K562 (cell line): ENCODE measurements around the gene C2orf72. TPM values are rescaled to one million over a fixed set of nuclear protein-coding genes. Genes with fewer than 3 reads are reported as not detected.

Experiments
- E2F6 ChIP-seq, 2 experiments: IDR thresholded peaks; 2 replicates each; pipeline ENCODE4 v1.6.1; 2011; ENCODE audit warnings: borderline replicate concordance in 1 of 2, control low read depth in 1 of 2, low read depth in 1 of 2, low read length in 1 of 2, mild to moderate bottlenecking in 1 of 2, mixed read lengths in 1 of 2, moderate library complexity in 1 of 2; ENCODE audit not compliant: insufficient read depth in 1 of 2, insufficient read length in 1 of 2, poor library complexity in 1 of 2, severe bottlenecking in 1 of 2; ENCODE audit errors: extremely low read depth in 1 of 2
- NELFE ChIP-seq: IDR thresholded peaks from 2 replicates; pipeline ENCODE4 v1.6.1; 2011; ENCODE audit warnings: mild to moderate bottlenecking; ENCODE audit not compliant: insufficient read depth, insufficient read length
- NEUROD1 ChIP-seq: fragments of 150-350 bp; IDR thresholded peaks from 2 replicates; pipeline ENCODE4 v1.6.1; 2014; ENCODE audit warnings: borderline replicate concordance, low read length, low read depth; ENCODE audit not compliant: partially characterized antibody
- PHB2 ChIP-seq: fragments of 450-650 bp; IDR thresholded peaks from 2 replicates; pipeline ENCODE4 v1.6.1; 2017; ENCODE audit warnings: low read depth
- RBM25 ChIP-seq: fragments of 200-400 bp; formaldehyde crosslinking; IDR thresholded peaks from 2 replicates; pipeline ENCODE4 v1.6.1; 2018; ENCODE audit warnings: low read length, low read depth, moderate library complexity; ENCODE audit not compliant: severe bottlenecking
- REST ChIP-seq, 2 experiments: fragments of 450-650 bp; formaldehyde crosslinking in 1 of 2; IDR thresholded peaks; 2 replicates each; pipeline versions ENCODE4 v1.4.0 to v1.6.1; 2014 to 2020; ENCODE audit warnings: mild to moderate bottlenecking in 2 of 2, borderline replicate concordance in 1 of 2, low read depth in 1 of 2
- SLC30A9 ChIP-seq: fragments of 250-450 bp; sonication (Bioruptor Pico); IDR thresholded peaks from 2 replicates; pipeline ENCODE4 v1.8.0; 2022; ENCODE audit warnings: mild to moderate bottlenecking, moderate library complexity
- TBP ChIP-seq: optimal IDR thresholded peaks from 2 replicates; pipeline ENCODE3; 2011; ENCODE audit warnings: low read depth, low read length, improper control_type of control experiment
- ZNF282 ChIP-seq: sonication (generic); formaldehyde crosslinking; IDR thresholded peaks from 2 replicates; pipeline ENCODE4 v1.8.1; 2023; ENCODE audit warnings: missing genetic modification reagents
- polyA plus RNA-seq, 8 experiments: library from polyadenylated mRNA; depleted of rRNA in 4 of 8; stranded (reverse) in 5 of 8; unstranded in 3 of 8; fragments of >200 nt; fragmentation: Nextera tagmentation in 2 of 8; fragmentation: Illumina TruSeq in 1 of 8; extraction: Ambion mirVana in 2 of 8; extraction: Trizol in 1 of 8; gene quantifications; 2 replicates each; pipeline versions ENCODE4 v1.2.1 to v1.2.3, GENCODE V29; 2011 to 2014; ENCODE audit warnings: inconsistent platforms in 1 of 8, missing spikeins in 1 of 8
- total RNA-seq, 7 experiments: library from RNA; depleted of rRNA in 6 of 7; stranded (reverse); fragments of >200 nt in 6 of 7; fragmentation: Illumina TruSeq in 2 of 7; extraction: Trizol in 2 of 7; gene quantifications; 2 replicates each; pipeline versions ENCODE4 v1.2.1 to v1.2.3, GENCODE V29; 2011 to 2021; ENCODE audit warnings: low replicate concordance in 1 of 7

Gene C2orf72
- total and polyA plus RNA-seq, 9 of the 15 experiments (the other 6 are each of a cell fraction or from before 2014, with no cell fraction given), result 0.08 to 0.18 (median 0.11) TPM; not detected in 6

GRCh38 chr2:231062776-231063175 is 25.5 kb downstream of the C2orf72 start (continued):
- TF ChIP-seq REST (IDR thresholded peaks at IDR 0.05; ENCODE audit: borderline replicate concordance) (no peak), REST (CRISPR knock-in tag; IDR thresholded peaks at IDR 0.05; ENCODE audit: low read depth) (no peak), TBP (no peak), PHB2 (no peak), NELFE (no peak), NEUROD1 (no peak), RBM25 (no peak), E2F6 (IDR thresholded peaks at IDR 0.05; ENCODE audit: borderline replicate concordance in 1 of 2, extremely low read depth in 1 of 2, insufficient read depth in 1 of 2, insufficient read length in 1 of 2, low read depth in 1 of 2, low read length in 1 of 2, poor library complexity in 1 of 2, severe bottlenecking in 1 of 2) (no peak), ZNF282 (CRISPR knock-in tag) (no peak), SLC30A9 (CRISPR knock-in tag) (no peak)
